CD8-positive, alpha-beta memory T cell (primary cell): ENCODE data around the gene RBMS3. TPM values are rescaled to one million over a fixed set of nuclear protein-coding genes. Genes with fewer than 3 reads are reported as not detected.

Experiments used
- CTCF ChIA-PET: fragments of 350-600 bp; sonication (Branson Sonifier 250); formaldehyde crosslinking; loops from one replicate; lab custom pipeline; 2021; ENCODE audit warnings: antibody characterized with exemption; lab: Charles Lee
- POLR2A ChIA-PET: fragments of 350-600 bp; sonication (Branson Sonifier 250); formaldehyde crosslinking; loops from one replicate; lab custom pipeline; 2021; ENCODE audit warnings: antibody characterized with exemption; lab: Charles Lee
- DNase-seq, 5 donors: peaks; one replicate each; pipeline versions ENCODE4 v3.0.0 to v3.0.0-alpha.2; 2020 to 2022; ENCODE audit warnings: mixed read lengths in 1 of 5
- H3K27ac ChIP-seq: one replicate; pipeline ENCODE4 v1.7.0; 2013; ENCODE audit warnings: low read depth, mild to moderate bottlenecking, low read length, moderate library complexity
- H3K27me3 ChIP-seq: 2 replicates; pipeline ENCODE4 v1.7.0; 2013; ENCODE audit warnings: low read length, mild to moderate bottlenecking; ENCODE audit not compliant: insufficient read depth, poor library complexity, severe bottlenecking
- H3K36me3 ChIP-seq: 2 replicates; pipeline ENCODE4 v1.7.0; 2013; ENCODE audit warnings: mild to moderate bottlenecking, low read length, moderate library complexity; ENCODE audit not compliant: insufficient read depth
- H3K4me1 ChIP-seq: 2 replicates; pipeline ENCODE4 v1.7.0; 2013; ENCODE audit warnings: mild to moderate bottlenecking, low read length, moderate library complexity; ENCODE audit not compliant: insufficient read depth
- H3K4me3 ChIP-seq: 2 replicates; pipeline ENCODE4 v1.7.0; 2013; ENCODE audit warnings: mild to moderate bottlenecking, low read length
- H3K9me3 ChIP-seq: 2 replicates; pipeline ENCODE4 v1.7.0; 2013; ENCODE audit warnings: mild to moderate bottlenecking, low read length
- H3K27ac Mint-ChIP-seq, 8 donors: one replicate each; pipeline ENCODE4 v1.8.0; 2020 to 2021; ENCODE audit warnings: mixed read lengths in 8 of 8, mild to moderate bottlenecking in 6 of 8, inconsistent platforms in 3 of 8, moderate library complexity in 3 of 8
- H3K27me3 Mint-ChIP-seq, 2 donors: one replicate each; pipeline ENCODE4 v1.8.0; 2020 to 2021; ENCODE audit warnings: mixed read lengths in 2 of 2, mild to moderate bottlenecking in 1 of 2, moderate library complexity in 1 of 2
- H3K36me3 Mint-ChIP-seq, 3 donors: one replicate each; pipeline ENCODE4 v1.8.0; 2020 to 2021; ENCODE audit warnings: mixed read lengths in 3 of 3, inconsistent platforms in 1 of 3, mild to moderate bottlenecking in 1 of 3
- H3K4me1 Mint-ChIP-seq, 3 donors: one replicate each; pipeline ENCODE4 v1.8.0; 2020 to 2021; ENCODE audit warnings: mixed read lengths in 3 of 3, inconsistent platforms in 1 of 3, mild to moderate bottlenecking in 1 of 3
- H3K4me3 Mint-ChIP-seq, 7 donors: one replicate each; pipeline ENCODE4 v1.8.0; 2020 to 2021; ENCODE audit warnings: mixed read lengths in 7 of 7, mild to moderate bottlenecking in 6 of 7, moderate library complexity in 4 of 7, inconsistent platforms in 2 of 7
- H3K9me3 Mint-ChIP-seq, 5 donors: one replicate each; pipeline ENCODE4 v1.8.0; 2020 to 2022; ENCODE audit warnings: mixed read lengths in 5 of 5, mild to moderate bottlenecking in 3 of 5, moderate library complexity in 2 of 5, inconsistent platforms in 1 of 5
- polyA plus RNA-seq: library from polyadenylated mRNA; unstranded; fragments of 300-500 nt; fragmentation: Illumina TruSeq; gene quantifications from one replicate; pipeline ENCODE4 v1.2.3, GENCODE V29; 2021
- total RNA-seq, 2 experiments: library from RNA; stranded (reverse); gene quantifications; one replicate each; pipeline ENCODE4 v1.2.3, GENCODE V29; 2021

The RBMS3 gene
- total and polyA plus RNA-seq, 3 experiments from 2014 or later = 0.21 to 0.33 (median 0.22) TPM

DNA sequence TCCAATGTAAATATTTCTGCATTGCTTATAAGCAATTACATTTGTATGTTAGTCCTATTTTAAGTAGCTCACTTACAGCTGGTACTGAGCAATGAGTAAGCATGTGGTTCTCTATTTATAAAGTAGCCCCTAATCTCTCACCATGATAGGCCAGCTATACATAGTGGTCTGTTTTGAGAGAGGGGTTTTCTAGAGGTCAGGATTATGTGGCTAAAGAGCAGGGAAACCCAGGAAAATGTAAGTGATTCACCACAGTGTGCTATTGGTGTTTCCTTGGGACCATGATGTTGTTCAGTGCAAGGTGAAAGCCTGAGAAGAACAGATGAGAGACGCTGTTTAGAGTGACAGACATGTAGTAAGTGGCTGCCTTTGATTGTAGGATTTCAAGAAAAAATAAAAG lies 26.4 kb downstream of the RBMS3 start:
- Histone ChIP-seq H3K27me3 (no peaks in the 10 kb centered on the region), H3K4me1 (no peaks in the 10 kb centered on the region), H3K27ac (no peak overlapping the region), H3K4me3 (no peak overlapping the region), H3K36me3 (no peaks in the 10 kb centered on the region), H3K9me3 (no peaks in the 10 kb centered on the region)
- Mint-ChIP-seq H3K27me3 (peaks cover 0 to 4% of the 10 kb centered on the region in 2 donors), H3K9me3 (peaks cover 0 to 12% (median 3%) of the 10 kb centered on the region in 5 donors), H3K4me3 (no peak overlapping the region), H3K4me1 (no peaks in the 10 kb centered on the region), H3K36me3 (no peaks in the 10 kb centered on the region), H3K27ac (no peak overlapping the region)
- POLR2A ChIA-PET = no interaction called here
- no peak for DNase-seq
- CTCF ChIA-PET = no interaction called here

DNA sequence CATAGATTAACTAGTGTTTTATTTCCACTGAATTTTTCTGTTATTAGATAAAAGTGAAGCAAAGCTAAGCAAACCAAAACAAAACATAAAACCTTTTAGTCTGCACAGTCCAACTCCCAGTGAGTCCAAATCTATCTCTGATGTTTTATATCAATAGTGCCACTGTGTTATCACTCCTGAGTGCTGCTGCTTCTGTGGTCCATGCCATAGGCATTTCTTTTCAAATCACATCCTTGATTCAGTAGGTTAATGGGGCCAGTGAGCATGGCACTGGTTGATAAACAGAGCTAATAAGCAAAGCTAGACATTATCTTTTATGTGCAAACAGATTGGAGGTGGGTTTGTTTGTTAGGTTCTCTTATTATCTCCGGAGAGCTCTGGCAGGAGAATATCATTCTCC lies 30.0 kb downstream of the RBMS3 start:
- Mint-ChIP-seq H3K4me1 (no peaks in the 10 kb centered on the region), H3K27me3 (peaks cover 0 to 4% of the 10 kb centered on the region in 2 donors), H3K9me3 (peaks cover 0 to 13% (median 0%) of the 10 kb centered on the region in 5 donors), H3K27ac (no peak overlapping the region), H3K4me3 (no peak overlapping the region), H3K36me3 (no peaks in the 10 kb centered on the region)
- Histone ChIP-seq H3K36me3 (no peaks in the 10 kb centered on the region), H3K27me3 (no peaks in the 10 kb centered on the region), H3K27ac (no peak overlapping the region), H3K9me3 (no peaks in the 10 kb centered on the region), H3K4me3 (no peak overlapping the region), H3K4me1 (no peaks in the 10 kb centered on the region)
- POLR2A ChIA-PET = no interaction called here
- CTCF ChIA-PET = no interaction called here
- no peak for DNase-seq

DNA sequence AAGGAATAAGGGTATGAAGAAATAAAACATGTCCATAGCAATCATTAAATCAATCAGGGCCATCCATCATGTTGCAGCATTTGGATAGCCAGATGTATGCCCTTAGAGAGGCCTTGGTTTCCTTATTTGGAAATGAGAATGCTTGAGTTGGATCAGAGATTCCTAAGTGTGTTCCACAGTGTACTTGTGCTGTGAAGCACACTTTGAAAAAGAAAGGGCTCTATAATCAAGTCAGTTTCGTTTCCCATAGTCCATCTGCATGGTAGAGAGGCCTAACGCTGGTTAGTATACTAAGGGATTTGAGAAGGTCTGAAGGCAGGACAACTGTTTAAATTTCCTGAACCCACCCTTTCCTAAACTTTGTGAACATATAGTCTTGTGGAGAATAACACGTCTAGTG lies 30.9 kb downstream of the RBMS3 start:
- Mint-ChIP-seq H3K36me3 (no peaks in the 10 kb centered on the region), H3K4me3 (no peak overlapping the region), H3K27me3 (peaks cover 0 to 4% of the 10 kb centered on the region in 2 donors), H3K27ac (no peak overlapping the region), H3K9me3 (peaks cover 0 to 13% (median 0%) of the 10 kb centered on the region in 5 donors), H3K4me1 (no peaks in the 10 kb centered on the region)
- Histone ChIP-seq H3K27me3 (no peaks in the 10 kb centered on the region), H3K27ac (no peak overlapping the region), H3K36me3 (no peaks in the 10 kb centered on the region), H3K4me3 (no peak overlapping the region), H3K9me3 (no peaks in the 10 kb centered on the region), H3K4me1 (no peaks in the 10 kb centered on the region)
- DNase-seq = no peak
- POLR2A ChIA-PET = no interaction called here
- CTCF ChIA-PET = no interaction called here

DNA sequence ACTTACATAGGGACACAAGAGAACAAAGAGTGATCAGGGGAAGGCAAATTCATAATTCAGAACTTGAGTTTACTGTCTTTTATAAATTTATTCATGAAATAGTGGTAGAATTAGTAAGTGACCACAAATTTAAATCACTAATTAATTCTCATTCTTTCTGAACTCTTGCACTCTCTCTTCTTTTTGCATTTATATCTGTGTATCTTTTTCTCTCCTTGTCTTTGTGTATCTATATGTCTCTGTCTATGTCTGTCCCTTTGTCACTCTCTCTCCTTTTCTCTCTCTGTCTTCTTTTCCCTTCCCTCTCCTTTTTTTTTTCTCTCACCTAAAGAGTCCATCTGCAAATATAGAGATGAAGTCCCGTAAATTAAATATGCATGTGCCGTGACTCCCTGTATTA lies 31.5 kb downstream of the RBMS3 start:
- ChIA-PET CTCF (no interaction called here), POLR2A (no interaction called here)
- Histone ChIP-seq H3K9me3 (no peaks in the 10 kb centered on the region), H3K27ac (no peak overlapping the region), H3K4me3 (no peak overlapping the region), H3K27me3 (no peaks in the 10 kb centered on the region), H3K36me3 (no peaks in the 10 kb centered on the region), H3K4me1 (no peaks in the 10 kb centered on the region)
- Mint-ChIP-seq H3K27me3 (peaks cover 0 to 4% of the 10 kb centered on the region in 2 donors), H3K4me1 (no peaks in the 10 kb centered on the region), H3K36me3 (no peaks in the 10 kb centered on the region), H3K27ac (no peak overlapping the region), H3K4me3 (no peak overlapping the region), H3K9me3 (peaks cover 0 to 13% (median 0%) of the 10 kb centered on the region in 5 donors)
- no peak for DNase-seq

DNA sequence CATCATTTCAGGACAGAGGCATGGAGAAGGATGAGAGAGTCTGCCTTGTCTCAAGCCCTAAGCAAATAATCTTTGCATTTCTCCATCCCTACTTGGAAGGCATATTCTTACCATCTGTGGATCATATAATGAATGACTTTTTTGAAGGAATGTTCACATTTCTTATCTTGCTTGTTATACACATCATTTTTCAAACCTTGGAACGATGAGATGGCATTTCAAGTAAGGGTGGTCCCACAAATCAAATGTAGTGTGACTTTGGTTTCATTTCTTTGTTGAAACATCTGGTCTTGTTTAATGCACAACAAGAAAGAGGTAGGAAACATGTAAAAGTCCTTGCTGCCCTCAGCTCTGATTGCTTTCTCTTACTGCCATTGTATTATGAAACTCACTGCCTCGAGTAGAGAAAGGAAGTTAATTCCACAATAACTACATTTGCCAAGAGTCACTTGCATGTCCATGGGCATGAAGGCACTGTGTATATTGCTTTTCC lies 32.1 kb downstream of the RBMS3 start:
- Histone ChIP-seq H3K4me3 (no peak overlapping the region), H3K36me3 (no peaks in the 10 kb centered on the region), H3K9me3 (no peaks in the 10 kb centered on the region), H3K4me1 (no peaks in the 10 kb centered on the region), H3K27ac (no peak overlapping the region), H3K27me3 (no peaks in the 10 kb centered on the region)
- DNase-seq = no peak
- no peak overlapping the region for H3K27ac Mint-ChIP-seq
- POLR2A ChIA-PET = no interaction called here
- H3K4me3 Mint-ChIP-seq = no peak overlapping the region
- no peaks in the 10 kb centered on the region for H3K4me1 Mint-ChIP-seq
- H3K27me3 Mint-ChIP-seq = peaks cover 0 to 4% of the 10 kb centered on the region in 2 donors
- no peaks in the 10 kb centered on the region for H3K36me3 Mint-ChIP-seq
- peaks cover 0 to 13% (median 0%) of the 10 kb centered on the region in 5 donors for H3K9me3 Mint-ChIP-seq
- CTCF ChIA-PET = no interaction called here

DNA sequence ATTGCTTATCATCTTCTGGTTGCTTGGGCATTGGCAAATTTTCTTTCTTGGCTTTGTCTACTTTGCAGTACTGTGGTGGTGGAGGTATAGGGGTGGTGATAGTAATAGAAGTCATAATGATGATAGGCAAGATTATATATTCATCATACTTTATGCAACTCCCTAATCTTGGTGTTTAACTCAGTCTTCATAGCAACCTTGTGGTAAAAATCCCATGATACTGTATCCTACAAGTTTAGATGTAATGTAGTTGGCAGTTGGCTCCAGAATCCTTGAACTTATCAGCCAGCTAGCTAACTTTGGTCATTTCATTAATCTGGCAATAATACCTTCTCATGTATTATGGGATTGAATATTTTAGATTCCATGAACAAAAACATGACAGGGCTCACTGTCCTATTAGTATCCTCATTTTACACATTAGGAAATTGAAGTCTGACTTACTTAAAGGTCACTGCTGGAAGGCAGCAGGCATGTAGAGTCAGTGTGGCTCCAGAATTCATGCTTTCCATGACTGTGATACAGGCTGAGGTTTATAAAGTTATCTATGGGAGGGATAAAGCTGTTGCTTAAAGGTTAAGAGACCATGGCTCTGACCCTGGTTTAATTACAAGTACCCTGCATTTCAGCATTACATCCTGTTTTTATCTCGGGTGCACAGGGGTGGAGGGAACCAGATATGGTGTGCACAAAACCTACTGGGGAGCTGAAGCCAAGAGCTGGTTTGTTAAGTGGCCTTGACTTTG lies 33.3 kb downstream of the RBMS3 start:
- H3K9me3 ChIP-seq = no peaks in the 10 kb centered on the region
- no peak overlapping the region for H3K27ac ChIP-seq
- Mint-ChIP-seq H3K9me3 (peaks cover 0 to 5% (median 0%) of the 10 kb centered on the region in 5 donors), H3K4me1 (no peaks in the 10 kb centered on the region), H3K27ac (no peak overlapping the region), H3K27me3 (peaks cover 0 to 4% of the 10 kb centered on the region in 2 donors), H3K36me3 (no peaks in the 10 kb centered on the region), H3K4me3 (no peak overlapping the region)
- H3K4me3 ChIP-seq = no peak overlapping the region
- DNase-seq = no peak
- no peaks in the 10 kb centered on the region for H3K27me3 ChIP-seq
- CTCF ChIA-PET = no interaction called here
- H3K36me3 ChIP-seq = no peaks in the 10 kb centered on the region
- H3K4me1 ChIP-seq = no peaks in the 10 kb centered on the region
- POLR2A ChIA-PET = no interaction called here

DNA sequence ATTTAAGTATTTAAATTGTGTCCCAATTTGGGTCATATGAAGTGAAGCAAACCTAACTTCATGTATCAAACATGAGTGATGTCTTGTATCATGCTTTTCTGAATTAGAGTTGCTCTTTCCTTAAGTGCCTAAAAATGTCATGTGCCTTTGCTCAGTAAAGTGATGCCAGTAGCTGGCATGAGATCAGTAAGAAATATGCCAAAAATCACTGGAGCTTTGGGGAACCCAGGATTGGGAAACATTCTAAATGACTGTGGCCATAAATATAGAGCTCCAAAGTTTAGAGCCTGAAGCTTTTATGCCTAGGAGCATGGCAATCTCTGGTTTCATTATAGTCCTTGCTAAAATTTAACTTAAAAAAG lies 33.8 kb downstream of the RBMS3 start:
- Mint-ChIP-seq H3K27ac (no peak overlapping the region), H3K36me3 (no peaks in the 10 kb centered on the region), H3K9me3 (peaks cover 0 to 5% (median 0%) of the 10 kb centered on the region in 5 donors), H3K4me1 (no peaks in the 10 kb centered on the region), H3K4me3 (no peak overlapping the region), H3K27me3 (peaks cover 0 to 2% of the 10 kb centered on the region in 2 donors)
- Histone ChIP-seq H3K9me3 (no peaks in the 10 kb centered on the region), H3K27me3 (no peaks in the 10 kb centered on the region), H3K4me3 (no peak overlapping the region), H3K36me3 (no peaks in the 10 kb centered on the region), H3K4me1 (no peaks in the 10 kb centered on the region), H3K27ac (no peak overlapping the region)
- CTCF ChIA-PET = no interaction called here
- DNase-seq = no peak
- POLR2A ChIA-PET = no interaction called here

DNA sequence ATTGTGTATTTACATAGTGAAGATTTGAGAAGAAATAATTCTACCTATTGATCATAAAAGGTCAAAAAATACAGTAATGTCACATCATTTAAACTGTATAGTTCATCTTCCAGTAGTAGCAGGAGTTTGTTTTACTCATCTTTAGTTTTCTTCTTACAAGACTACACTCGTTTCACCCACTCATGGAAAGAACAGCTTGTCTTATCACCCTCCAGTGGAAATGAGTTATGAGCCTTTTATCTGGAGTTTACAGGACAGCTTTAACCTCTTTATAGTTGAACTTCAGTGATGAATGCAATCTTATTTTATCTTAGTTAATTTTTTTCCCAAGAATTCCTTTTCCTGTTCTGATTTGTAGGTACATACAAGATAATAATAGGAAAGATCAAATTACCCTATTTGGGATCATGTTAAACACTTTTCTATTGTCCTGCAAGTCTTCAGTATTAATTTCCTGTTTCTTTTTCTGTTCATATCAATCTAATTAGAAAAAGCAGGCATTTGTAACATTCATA lies 36.8 kb downstream of the RBMS3 start:
- Histone ChIP-seq H3K27me3 (no peaks in the 10 kb centered on the region), H3K4me1 (no peaks in the 10 kb centered on the region), H3K4me3 (no peak overlapping the region), H3K27ac (no peak overlapping the region), H3K36me3 (no peaks in the 10 kb centered on the region), H3K9me3 (no peaks in the 10 kb centered on the region)
- POLR2A ChIA-PET = no interaction called here
- peaks cover 0 to 2% (median 0%) of the 10 kb centered on the region in 5 donors for H3K9me3 Mint-ChIP-seq
- H3K27me3 Mint-ChIP-seq = no peaks in the 10 kb centered on the region
- no peak overlapping the region for H3K27ac Mint-ChIP-seq
- H3K36me3 Mint-ChIP-seq = no peaks in the 10 kb centered on the region
- H3K4me1 Mint-ChIP-seq = no peaks in the 10 kb centered on the region
- H3K4me3 Mint-ChIP-seq = no peak overlapping the region
- CTCF ChIA-PET = no interaction called here
- DNase-seq = no peak
